HG02571 (cell line): ENCODE results near the gene PTPRM.

Source experiments
- ATAC-seq: cut with Tn5 transposase; IDR thresholded peaks from one replicate; pipeline ENCODE4 v1.9.1; 2021; ENCODE audit warnings: mild to moderate bottlenecking, moderate library complexity; ENCODE audit not compliant: unreplicated experiment

The PTPRM gene

GRCh38 chr18:8080092-8080491 lies 513.0 kb downstream of the PTPRM start:
- no peak for ATAC-seq

GRCh38 chr18:8081267-8081666 lies 514.2 kb downstream of the PTPRM start:
- no peak for ATAC-seq

DNA sequence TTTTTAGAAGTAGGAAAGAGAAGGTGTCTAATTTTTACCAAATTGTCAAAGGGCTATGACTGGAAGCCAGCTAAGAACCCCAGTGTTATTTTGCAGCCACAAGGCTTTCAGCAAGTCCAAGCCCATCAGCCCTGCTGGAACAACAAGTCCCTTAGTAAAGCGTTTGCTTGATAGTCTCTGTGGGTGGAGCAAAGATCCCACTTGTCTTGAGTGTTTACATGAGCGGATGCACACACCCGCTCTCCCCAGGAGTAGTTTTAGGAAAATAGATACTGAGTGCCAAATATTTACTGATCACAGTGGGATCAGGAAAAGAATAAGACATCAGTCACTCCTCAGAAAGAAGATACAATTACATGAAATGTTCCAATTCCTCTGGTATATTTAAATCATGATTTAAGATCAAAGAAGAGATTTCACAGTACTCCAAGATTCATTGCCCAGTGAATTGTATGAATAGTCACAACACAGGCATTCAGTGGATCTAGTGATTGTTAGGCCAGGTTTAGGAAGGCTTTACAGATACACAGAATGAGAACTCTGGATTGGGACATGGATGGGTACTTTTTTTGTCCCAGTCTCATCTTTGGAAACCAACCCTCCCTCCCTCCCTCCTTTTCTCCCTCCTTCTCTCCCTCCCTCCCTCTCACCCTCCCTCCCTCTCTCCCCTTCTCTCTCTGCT lies 514.9 kb downstream of the PTPRM start:
- no peak for ATAC-seq

DNA sequence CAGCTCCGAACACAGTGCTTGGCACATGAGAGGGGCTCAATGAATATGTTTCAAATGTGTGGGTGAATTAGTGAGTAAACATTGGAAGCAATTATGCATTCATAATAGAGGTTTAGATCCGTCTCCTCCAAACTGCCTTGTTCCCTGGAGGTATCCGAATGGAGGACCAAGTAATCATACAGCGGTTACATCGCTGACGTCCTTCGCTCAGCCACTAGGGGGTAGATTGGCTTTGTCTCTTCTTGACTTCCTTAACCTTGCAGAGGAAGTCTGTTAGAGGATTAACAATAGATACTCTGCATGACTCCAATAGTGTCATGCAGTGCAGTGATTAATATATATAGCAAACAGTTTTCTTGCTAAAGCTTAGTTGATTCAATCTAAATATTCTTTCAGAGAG lies 517.0 kb downstream of the PTPRM start:
- no peak for ATAC-seq

- ATAC-seq = no peak
Observed at GRCh38 chr18:8088626-8089025, 521.5 kb downstream of the PTPRM start.

DNA sequence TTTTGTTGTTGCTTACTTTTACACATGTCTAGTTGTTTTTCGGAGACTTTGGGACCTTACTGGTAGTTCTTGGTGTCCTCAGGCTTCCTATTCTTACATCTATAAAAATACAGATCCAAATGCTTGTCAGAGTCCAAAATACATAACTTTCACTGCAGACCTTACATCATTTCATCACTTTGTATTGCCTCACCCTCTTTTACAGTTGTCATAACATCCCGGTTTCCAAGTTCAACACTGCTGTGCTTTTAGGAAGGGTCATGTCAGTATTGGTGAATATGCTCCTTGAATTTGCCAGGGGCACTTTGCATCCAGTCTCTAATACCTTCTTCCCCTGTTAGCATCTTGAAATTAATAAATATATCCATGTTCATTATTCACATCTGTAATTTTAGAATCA lies 523.9 kb downstream of the PTPRM start:
- ATAC-seq = no peak

GRCh38 chr18:8095947-8096570 lies 528.9 kb downstream of the PTPRM start:
- ATAC-seq = no peak

DNA sequence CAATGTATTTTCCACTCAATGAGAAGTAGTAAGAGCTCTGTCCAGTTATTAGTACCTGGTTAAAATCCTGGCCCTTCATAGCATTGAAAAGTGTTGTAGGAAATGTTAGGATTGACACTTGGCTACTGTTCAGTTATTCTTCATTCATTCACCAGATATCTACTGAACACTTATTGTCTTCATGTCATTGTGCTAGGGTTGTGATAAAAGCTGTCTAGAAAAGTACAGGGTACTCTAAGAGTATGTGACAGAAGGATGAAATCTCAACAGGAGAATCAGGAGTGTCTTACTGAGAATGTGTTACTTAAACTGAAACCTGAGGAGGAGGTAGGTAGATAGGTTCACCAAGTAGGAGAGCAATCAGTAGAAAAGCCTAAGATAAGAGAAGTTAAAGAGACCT lies 530.3 kb downstream of the PTPRM start:
- ATAC-seq = no peak

DNA sequence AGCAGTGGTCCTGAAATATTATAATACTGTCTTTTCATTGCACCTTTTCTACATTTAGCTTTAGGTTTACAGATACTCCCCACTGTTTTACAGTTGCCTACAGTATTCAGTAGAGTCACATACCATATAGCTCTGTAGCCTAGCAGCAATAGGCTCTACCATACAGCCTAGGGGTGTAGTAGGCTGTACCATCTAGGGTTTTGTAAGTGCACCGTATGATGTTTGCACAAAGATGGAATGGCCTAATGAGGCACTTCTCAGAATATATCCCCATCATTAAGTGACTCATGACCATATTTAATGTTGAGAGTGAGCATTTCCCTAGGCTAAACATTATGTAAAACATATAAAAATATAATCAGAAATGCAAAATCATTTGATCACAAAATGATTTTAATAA lies 530.8 kb downstream of the PTPRM start:
- no peak for ATAC-seq

DNA sequence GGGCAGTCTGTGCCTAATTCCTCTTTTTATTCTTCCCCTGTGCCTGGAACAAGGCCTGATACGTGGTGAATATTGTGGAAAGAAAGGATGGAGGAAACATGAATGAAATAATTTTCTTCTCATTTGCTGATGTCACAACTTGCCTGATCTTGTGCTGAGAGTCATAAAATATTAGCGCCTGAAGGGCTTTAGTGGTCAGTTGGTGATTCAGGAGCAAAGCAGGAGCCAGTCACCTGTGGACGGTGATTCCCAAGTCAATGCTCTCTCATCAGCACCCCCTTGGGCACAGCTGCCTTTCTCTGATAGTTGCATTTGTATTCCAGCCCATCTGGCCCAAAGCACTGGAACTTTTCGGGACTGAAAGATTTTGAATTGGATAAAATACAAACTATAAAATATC lies 539.5 kb downstream of the PTPRM start:
- ATAC-seq = no peak

- no peak for ATAC-seq
Observed at GRCh38 chr18:8107426-8107825, 540.3 kb downstream of the PTPRM start.

DNA sequence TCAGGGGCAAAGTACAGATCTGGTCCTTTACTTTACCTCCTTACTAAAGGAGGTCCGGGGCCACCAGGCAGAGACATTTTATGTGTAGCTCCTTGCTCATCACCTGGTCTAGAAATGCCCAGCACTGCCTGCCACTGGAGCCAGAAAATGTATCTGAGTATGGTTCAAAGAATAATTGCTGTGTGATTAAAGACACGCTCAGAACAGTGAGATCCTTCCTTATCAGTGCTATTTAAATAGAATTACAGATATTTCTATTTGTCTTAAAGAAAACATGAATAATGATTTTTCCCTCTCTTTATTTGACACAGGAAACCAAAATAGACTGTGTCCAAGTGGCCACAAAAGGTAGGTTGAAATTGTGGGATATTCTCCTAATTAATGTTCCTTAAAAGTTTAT lies 547.4 kb downstream of the PTPRM start:
- no peak for ATAC-seq

GRCh38 chr18:8116341-8117005 lies 549.4 kb downstream of the PTPRM start:
- no peak for ATAC-seq

DNA sequence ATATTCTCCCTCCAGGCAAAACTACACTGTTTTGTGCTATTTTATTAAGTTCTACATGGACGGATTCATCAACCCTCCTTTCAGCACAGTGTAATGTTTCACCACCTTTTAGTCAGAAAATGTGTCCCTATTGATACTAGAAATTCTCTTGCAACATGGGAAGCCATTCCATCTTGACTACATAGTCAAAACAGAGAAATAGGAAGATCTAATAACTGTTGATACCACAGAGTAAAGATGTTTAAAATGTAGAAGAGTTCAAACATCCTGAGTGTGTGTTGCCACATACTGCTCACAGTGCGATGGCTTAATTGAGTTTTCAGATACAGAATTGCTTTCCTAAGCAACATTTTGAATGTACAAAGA lies 549.9 kb downstream of the PTPRM start:
- ATAC-seq = no peak

GRCh38 chr18:8121101-8121500 lies 554.0 kb downstream of the PTPRM start:
- ATAC-seq = no peak

DNA sequence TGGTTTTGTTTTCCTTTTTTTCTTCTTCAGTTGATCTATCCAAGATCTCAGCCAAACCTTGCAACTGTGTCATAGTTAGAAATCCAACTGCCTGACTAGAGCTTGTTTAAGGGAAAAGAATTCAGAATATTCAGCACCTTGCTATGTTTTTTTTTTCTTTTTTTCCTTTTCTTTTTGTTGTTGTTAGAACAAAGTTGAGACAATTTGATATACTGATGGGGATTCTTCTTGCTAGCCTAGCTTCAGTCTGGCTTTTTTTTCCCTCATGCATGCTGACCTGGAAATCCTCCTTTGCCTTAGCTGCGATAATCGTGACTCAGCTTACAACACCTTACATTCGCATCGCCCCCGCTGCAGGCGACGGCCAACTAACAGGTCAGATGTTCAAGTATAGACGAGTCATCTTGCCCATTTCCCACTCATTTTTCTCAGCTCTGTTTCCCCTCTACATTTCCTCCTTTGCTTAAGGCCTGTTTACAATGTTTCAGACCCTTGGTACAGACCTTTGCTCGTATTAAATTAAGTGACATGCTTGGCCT lies 554.9 kb downstream of the PTPRM start:
- no peak for ATAC-seq

DNA sequence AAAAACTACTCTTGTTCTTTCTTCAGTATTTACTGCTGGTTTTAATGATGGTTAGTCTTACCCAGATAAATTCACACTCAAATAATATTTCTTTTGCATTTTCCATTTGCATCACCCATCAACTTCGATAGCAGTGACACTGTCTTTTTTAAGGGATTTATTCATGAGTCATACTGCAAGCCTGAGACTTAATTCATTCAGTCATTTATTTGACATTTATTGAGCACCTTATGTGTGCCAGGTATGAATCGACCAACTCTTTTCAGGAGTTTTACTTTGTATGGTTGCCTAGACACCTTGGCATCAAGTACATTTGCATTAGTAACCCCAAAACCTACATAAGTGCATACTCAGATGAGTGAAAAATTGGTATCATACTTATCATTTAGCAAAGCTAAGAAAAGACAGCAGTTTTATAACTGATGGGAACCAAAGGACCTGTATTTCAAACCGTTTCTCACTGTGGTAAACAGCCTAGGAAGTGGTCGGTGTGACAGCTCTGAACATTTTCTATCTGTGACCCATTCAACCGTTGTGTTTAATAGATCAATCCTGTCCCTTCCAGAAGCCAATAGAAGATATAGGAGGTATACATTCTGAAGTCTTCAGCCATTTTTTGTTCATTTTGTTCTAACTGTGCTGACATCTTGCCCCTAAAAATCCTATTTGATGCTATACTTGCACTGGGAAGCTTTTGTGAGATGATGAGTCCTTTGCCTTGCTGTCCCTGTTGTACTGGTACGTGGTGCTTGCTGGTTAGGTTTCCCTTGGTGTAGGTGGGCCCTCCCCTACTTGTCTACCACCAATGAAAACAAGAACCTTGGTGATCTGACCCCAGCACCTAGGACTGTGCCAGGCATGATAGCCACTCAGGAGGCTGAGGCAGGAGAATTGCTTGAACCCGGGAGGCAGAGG lies 557.4 kb downstream of the PTPRM start:
- no peak for ATAC-seq

DNA sequence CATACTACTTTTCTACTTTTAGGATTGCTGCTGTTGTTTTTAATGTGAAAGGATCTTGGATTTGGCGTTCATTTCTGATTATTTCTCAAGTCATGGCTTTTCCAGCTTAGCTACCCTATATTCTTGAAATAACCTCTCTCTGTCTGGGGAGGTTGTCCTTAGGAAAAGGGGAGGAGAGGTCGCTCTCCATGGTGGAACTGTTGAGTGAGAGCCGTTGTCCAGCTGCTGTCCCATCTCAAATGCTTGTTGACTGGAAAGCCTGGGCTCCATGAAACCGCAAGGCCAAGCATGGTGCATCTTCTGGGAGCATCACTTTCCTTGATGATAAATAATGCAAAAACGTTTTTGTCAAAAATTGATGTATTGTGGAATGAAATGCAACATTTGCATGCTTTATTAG lies 563.0 kb downstream of the PTPRM start:
- ATAC-seq = no peak

DNA sequence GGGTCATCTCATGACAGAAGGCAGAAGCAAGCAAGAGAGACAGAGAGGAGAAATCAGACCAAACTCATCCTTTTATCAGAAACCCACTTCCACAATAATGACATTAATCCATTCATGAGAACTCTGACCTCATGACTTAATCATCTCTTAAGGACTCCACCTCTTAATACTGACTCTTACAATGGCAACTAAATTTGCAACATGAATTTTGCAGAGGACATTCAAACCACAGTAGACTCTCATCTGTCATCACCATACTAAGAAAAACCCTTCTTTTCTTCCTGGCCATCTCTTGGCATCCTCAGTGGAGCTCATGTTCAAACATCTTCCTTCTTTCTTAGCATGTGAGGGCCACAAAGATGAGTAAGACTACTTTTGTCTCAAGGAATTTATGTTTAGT lies 565.9 kb downstream of the PTPRM start:
- ATAC-seq = no peak

- no peak for ATAC-seq
Observed at GRCh38 chr18:8133888-8134287, 566.8 kb downstream of the PTPRM start.

DNA sequence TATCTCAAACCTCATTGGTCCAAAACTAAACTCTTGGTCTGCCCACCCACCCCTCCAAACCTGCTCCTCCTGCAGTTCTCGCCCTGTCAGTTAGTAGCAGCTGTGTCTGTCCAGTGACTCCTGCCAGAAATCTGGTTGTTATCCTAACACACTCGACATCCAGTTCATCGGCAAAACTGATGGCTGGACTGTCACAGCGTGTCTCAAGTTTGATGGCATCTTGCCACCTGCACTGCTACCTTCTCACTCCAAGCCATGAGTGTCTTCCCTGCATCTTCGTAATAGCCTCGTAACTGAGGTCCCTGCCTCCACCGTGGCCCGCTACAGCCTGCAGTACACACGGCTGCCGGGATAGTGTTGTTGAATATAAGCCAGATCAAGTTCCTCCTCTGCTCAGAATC lies 572.0 kb downstream of the PTPRM start:
- ATAC-seq = no peak
